ENCODE results near the gene FBN3.
"Not testable (repeated sequence)": the region's sequence is repeated elsewhere in the genome, so short reads cannot be mapped to it uniquely, and the experiment has no call there.

The FBN3 gene

GRCh38 chr19:8149261-8150094 lies at the start of gene FBN3:
Gene FBN3 (minus strand): TSS chr19:8149592. CDS start chr19:8147480, 2,112 bp downstream.
- no peak for DNase-seq (ENCODE audit: low read depth in 2 of 2)

- no peak for DNase-seq (ENCODE audit: low read depth in 2 of 2)
Measured at GRCh38 chr19:8196271-8196927, 47.0 kb upstream of the FBN3 start.

DNA sequence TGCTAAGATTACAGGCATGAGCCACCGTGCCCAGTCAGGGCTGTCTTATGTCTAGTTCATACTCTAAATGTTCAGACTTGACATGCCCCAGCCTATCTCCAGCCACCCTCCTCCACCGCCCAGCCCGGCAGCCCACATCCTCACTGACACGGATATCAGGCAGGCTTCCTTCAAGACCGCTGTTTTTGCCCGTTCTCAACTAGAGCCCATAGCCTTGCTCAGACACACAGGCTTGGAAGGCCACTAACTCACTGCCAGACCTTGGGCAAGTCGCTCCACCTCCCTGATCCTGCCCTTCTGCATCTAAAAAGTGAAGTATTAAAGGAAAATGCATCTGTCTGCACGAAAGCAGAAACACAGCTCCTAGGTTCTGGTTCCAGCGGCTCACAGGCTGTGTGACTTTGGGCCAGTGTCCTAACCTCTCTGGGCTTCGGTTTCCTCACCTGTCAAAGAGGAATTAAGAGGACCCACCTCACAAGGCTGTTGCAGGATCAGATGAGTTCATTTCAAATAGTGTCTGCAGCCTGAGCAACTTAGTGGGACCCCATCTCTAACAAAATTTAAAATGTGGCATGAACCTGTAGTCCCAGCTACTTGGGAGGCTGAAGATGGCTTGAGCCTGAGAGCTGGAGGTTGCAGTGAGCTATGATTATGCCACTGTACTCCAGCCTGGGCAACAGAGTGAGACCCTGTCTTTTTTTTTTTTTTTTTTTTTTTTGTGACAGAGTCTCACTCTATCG lies 45.3 kb upstream of the FBN3 start:
- no peak for DNase-seq (ENCODE audit: low read depth in 2 of 2)

GRCh38 chr19:8192221-8192820 lies 42.9 kb upstream of the FBN3 start:
- no peak for DNase-seq (ENCODE audit: low read depth in 2 of 2)

DNA sequence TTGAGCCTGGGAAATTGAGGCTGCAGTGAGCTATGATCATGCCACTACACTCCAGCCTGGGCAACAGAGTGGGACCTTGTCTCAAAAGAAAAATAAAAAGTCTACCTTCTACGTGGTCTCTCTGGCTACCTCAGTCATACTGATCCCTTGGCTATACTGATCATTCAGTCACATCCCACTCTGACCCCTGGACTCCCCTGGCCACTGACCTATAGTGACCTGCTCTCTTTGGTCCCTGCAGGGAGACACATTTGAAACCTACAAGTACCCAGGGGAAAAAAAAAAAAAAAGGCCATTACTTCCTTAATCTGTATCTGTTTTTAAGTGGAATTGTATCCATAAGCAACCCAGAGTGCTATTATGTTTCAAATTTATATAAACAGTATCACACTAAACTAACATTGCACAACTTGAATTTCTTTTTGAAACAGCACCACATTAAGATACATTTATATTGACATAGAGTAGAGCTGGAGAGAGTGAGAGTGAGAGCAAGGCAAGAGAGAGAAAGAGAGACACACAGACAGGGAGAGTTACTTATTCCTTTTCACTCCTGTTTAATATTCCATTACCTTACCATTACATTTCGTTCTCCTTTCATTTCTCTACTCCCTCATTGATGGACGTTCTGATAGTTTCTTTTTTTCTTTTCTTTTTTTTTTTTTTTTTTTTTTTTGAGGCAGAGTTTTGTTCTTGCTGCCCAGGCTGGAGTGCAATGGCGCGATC lies 36.1 kb upstream of the FBN3 start:
- DNase-seq (ENCODE audit: low read depth in 2 of 2): no peak

DNA sequence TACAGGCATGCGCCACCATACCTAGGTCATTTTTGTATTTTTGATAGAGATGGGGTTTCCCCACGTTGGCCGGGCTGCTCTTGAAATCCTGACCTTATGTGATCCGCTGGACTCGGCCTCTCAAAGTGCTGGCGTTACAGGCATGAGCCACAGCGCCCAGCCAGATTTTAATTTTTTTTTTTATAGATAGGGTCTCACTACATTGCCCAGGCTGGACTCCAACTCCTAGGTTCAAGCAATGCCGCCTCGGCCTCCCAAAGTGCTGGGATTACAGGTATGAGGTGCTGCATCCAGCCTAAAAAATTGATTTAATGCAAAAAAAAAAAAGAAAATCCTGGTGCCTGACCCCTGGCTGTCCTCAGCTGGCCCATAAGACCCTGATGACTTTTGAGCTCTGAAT lies 34.9 kb upstream of the FBN3 start:
- DNase-seq (ENCODE audit: low read depth in 2 of 2): no peak

DNA sequence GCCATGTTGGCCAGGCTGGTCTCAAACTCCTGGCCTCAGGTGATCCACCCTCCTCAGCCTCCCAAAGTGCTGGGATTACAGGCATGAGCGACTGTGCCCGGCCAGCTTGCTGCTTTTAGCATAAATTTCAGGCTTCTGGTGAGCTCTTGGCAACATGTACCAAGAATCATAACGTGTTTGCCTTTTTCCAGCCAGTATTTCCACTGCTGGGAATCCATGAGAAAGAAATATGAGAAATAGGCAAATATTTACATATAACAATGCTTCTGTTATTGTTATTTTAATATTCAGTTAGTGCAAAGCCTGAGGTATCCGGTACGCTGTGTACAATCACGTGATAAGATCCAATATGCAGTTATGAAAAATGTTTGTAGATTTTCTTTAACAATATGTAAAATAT lies 30.6 kb upstream of the FBN3 start:
- DNase-seq (ENCODE audit: low read depth in 2 of 2): no peak

DNA sequence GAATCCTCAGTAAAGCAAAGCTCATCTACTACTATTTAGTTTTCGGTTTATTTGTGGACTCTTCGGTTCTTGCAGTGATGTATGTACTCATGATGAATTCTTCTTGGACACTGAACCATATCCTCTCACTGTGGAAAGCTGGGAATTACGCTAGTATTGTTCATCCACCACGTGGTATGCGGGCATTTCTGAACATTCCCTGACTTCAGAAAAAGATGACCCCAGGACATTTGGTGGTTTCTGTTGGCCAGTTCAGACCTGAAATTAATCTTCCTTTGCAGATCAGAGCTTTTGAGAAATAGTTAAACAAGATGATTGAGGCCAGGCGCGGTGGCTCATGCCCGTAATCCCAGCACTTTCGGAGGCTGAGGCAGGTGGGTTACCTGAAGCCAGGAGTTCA lies 25.3 kb upstream of the FBN3 start:
- DNase-seq (ENCODE audit: low read depth in 2 of 2): no peak

DNA sequence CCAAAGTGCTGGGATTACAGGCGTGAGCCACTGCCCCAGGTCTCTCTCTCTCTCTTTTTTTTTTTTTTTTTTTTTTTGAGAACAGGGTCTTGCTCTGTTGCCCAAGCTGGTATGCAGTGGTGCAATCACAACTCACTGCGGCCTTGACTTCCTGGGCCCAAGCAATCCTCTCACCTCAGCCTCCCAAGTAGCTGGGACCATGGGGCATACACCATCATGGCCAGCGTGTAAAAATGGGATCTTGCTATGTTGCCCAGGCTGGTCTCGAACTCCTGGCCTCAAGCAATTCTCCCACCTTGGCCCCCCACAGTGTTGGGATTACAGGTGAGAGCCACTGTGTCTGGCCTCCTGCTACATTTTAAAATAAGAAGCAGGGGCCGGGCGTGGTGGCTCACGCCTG lies 19.1 kb upstream of the FBN3 start:
- no peak for DNase-seq (ENCODE audit: low read depth in 2 of 2)

- DNase-seq (ENCODE audit: low read depth in 2 of 2): no peak
Measured at GRCh38 chr19:8167985-8168384, 18.6 kb upstream of the FBN3 start.

DNA sequence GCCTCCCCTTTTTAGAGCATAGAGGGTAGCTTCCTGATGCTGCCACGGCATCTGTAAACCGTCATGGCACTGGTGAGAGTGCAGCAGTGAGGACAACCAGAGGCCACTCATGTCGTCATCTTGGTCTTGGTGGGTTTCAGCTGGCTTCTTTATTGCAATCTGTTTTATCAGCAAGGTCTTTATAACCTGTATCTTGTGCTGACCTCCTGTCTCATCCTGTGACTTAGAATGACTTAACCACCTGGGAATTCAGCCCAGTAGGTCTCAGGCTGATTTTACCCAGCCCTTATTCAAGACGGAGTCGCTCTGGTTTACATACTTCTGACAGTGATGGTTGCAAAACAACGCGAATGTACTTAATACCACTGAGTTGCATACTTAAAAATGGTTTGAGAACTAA lies 14.4 kb upstream of the FBN3 start:
- DNase-seq (ENCODE audit: low read depth in 2 of 2): no peak

DNA sequence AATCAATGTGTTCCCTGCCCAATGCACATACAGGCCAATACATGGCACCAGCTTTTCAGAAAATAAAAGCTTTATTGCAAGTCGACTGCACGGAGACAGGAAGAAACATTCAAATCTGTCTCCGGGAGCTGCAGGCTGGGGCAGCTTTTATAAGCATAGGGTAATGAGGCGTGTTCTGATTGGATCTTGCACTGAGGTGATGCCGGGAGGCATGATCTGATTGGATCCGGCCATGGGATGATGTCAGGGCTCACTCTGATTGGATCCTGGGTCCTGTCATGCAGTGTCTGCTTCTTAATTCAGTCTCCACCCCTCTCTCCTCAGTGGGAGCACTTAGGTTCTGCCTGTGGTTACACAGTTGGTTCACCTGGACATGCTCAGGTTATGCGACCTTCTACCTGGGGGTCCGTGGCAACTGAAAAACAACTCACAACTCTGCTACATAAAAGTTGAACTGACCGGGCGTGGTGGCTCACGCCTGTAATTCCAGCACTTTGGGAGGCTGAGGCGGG lies 11.8 kb upstream of the FBN3 start:
- no peak for DNase-seq (ENCODE audit: low read depth in 2 of 2)

DNA sequence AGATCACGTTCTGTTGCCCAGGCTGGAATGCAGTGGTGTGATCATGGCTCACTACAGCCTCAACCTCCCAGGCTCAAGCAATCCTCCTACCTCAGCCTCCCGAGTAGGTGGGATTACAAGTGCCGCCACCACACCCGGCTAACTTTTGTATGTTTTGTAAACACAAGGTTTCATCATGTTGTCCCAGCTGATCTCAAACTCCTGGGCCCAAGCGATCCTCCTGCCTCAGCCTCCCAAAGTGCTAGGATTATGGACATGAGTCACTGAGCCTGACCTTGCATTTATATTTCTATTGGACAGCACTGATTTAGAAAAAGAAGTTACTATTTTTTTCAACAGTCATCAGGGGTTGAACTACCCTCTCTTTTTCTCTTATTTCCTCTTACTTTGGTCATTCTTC lies 9.9 kb upstream of the FBN3 start:
- DNase-seq (ENCODE audit: low read depth in 2 of 2): not testable (repeated sequence)

DNA sequence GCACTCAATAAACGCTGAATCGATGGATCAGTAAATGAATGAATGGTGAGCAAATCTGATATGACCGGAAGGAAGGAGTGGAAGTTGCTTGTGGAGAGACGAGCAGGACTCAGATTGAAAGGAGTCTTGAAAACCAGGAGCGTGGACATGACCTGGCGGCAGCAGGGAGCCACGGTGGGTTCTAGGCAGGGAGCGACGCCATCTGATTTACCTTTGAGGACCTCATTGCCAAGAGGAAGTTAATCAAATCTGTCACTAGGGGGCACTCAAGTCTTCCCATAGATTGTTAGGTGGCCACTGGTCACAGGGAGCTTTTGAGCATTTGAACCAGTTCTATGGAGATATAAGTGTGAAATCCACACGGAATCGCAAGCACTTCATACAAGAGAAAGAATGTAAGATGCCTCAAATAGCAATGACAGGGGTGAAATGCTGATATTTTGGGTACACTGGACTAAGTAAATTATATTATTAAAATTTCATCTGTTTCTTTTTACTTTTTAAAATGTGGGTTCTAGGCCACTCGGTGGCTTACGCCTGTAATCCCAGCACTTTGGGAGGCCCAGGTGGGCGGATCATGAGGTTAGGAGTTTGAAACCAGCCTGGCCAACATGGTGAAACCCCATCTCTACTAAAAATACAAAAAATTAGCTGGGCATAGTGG lies 9.2 kb upstream of the FBN3 start:
- DNase-seq (ENCODE audit: low read depth in 2 of 2): peak; percentile 16 to 17

GRCh38 chr19:8155318-8155717 lies 5.9 kb upstream of the FBN3 start:
- no peak for DNase-seq (ENCODE audit: low read depth in 2 of 2)

DNA sequence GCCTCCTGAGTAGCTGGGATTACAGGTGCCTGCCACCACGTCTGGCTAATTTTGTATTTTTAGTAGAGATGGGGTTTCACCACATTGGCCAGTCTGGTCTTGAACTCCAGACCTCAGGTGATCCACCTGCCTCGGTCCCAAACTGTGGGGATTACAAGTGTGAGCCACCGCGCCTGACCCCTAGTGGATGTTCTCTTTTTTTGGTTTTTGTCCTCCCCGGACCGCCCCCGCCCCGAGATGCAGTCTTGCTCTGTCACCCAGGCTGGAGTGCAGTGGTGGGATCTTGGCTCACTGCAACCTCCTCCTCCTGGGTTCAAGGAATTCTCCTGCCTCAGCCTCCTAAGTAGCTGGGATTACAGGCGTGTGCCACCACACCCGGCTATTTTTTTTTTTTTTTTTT lies 4.6 kb upstream of the FBN3 start:
- not testable (repeated sequence) for DNase-seq (ENCODE audit: low read depth in 2 of 2)

DNA sequence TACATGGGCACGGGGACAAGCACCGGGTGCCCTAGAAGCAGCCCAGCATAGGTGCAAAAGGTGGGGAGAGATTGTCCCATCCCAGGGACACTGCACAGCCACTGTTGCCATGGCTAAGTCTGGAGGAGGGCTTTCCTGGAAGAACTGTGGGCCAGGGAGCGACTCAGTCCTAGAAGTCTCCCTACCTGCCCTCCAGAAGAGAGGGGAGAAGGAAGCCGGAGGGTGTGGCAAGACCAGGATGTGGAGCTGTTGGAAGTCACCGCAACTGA lies 2.3 kb upstream of the FBN3 start:
- no peak for DNase-seq (ENCODE audit: low read depth in 2 of 2)

GRCh38 chr19:8150998-8151766 lies 1.8 kb upstream of the FBN3 start:
- no peak for DNase-seq (ENCODE audit: low read depth in 2 of 2)

DNA sequence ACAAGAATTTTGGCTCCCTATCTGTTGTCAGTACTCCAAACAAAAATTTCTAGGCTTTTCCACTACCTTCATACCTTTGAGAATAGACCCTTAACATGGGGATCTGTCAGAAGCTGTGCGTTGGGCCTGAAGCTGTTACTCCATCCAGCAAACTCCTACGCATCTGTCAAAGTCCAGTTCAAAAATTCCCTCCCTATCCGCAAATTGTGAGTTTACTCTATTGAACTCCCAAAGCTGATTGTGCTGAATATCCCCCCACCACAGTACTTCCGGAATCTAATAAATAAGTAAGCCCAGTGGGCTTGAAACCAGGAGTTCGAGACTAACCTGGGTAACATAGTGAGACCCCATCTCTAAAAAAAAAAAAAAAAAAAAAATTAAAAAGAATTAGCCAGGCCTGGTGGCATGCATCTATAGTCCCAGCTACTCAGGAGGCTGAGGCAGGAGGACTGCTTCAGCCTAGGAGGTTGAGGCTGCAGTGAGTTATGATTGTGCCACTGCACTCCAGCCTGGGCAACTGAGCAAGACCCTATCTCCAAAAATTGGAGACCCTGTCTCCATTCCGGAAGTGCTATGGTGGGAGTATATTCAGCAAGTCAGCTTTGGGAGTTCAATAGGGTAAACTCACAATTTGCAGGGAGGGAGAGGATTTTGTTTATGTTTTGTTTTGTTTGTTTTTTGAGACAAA lies 930 bp upstream of the FBN3 start:
- DNase-seq (ENCODE audit: low read depth in 2 of 2): no peak

Data from stimulated activated CD8-positive, alpha-beta memory T cell treated with anti-CD3 and anti-CD28 coated beads, Interleukin-7, amount 100 ng/mL, for 4 hours (primary cell).